ENCODE results near the gene TARDBP. TPM values are rescaled to one million over a fixed set of nuclear protein-coding genes. Genes with fewer than 3 reads are reported as not detected.
A peak's percentile ranks its signal among the peaks of the same experiment; 100 is the strongest.
"Not testable (repeated sequence)": the region's sequence is repeated elsewhere in the genome, so short reads cannot be mapped to it uniquely, and the experiment has no call there.

The TARDBP gene
- total RNA-seq, 1 donor from 2014 or later: 175 TPM

GRCh38 chr1:11031624-11032262 is 19.3 kb downstream of the TARDBP start:
- Mint-ChIP-seq H3K4me3 (no peak overlapping the region), H3K36me3 (peaks cover 14% of the 10 kb centered on the region), H3K4me1 (no peaks in the 10 kb centered on the region), H3K9me3 (no peaks in the 10 kb centered on the region), H3K27ac (no peak overlapping the region), H3K27me3 (ENCODE audit: low read depth) (peaks cover 2% of the 10 kb centered on the region)
- no peak for TF ChIP-seq CTCF (IDR thresholded peaks at IDR 0.05; ENCODE audit: unreplicated experiment)
- DNase-seq (ENCODE audit: low spot score in 2 of 2, unreplicated experiment in 2 of 2): no peak

- H3K27me3 Mint-ChIP-seq (ENCODE audit: low read depth): peaks cover 10% of the 10 kb centered on the region
- not testable (repeated sequence) for DNase-seq (ENCODE audit: low spot score in 2 of 2, unreplicated experiment in 2 of 2); H3K27ac Mint-ChIP-seq; H3K9me3 Mint-ChIP-seq; H3K4me1 Mint-ChIP-seq; H3K4me3 Mint-ChIP-seq; H3K36me3 Mint-ChIP-seq
These were observed 24.7 kb downstream of the TARDBP start for GRCh38 chr1:11037019-11037739.

GRCh38 chr1:11037740-11038182 is 25.3 kb downstream of the TARDBP start:
- Mint-ChIP-seq H3K4me1 (no peaks in the 10 kb centered on the region), H3K36me3 (no peaks in the 10 kb centered on the region), H3K27me3 (ENCODE audit: low read depth) (peaks cover 10% of the 10 kb centered on the region), H3K9me3 (no peaks in the 10 kb centered on the region), H3K4me3 (no peak overlapping the region), H3K27ac (no peak overlapping the region)
- TF ChIP-seq CTCF (IDR thresholded peaks at IDR 0.05; ENCODE audit: unreplicated experiment): peak; percentile 89
- DNase-seq (ENCODE audit: low spot score in 2 of 2, unreplicated experiment in 2 of 2): peak; percentile 74 to 90

GRCh38 chr1:11039351-11040104 is 27.1 kb downstream of the TARDBP start:
- no peak overlapping the region for H3K4me3 Mint-ChIP-seq
- H3K9me3 Mint-ChIP-seq: no peaks in the 10 kb centered on the region
- no peak for DNase-seq (ENCODE audit: low spot score in 2 of 2, unreplicated experiment in 2 of 2)
- H3K27ac Mint-ChIP-seq: no peak overlapping the region
- H3K4me1 Mint-ChIP-seq: no peaks in the 10 kb centered on the region
- TF ChIP-seq CTCF (IDR thresholded peaks at IDR 0.05; ENCODE audit: unreplicated experiment): no peak
- H3K36me3 Mint-ChIP-seq: no peaks in the 10 kb centered on the region
- H3K27me3 Mint-ChIP-seq (ENCODE audit: low read depth): peaks cover 10% of the 10 kb centered on the region

DNA sequence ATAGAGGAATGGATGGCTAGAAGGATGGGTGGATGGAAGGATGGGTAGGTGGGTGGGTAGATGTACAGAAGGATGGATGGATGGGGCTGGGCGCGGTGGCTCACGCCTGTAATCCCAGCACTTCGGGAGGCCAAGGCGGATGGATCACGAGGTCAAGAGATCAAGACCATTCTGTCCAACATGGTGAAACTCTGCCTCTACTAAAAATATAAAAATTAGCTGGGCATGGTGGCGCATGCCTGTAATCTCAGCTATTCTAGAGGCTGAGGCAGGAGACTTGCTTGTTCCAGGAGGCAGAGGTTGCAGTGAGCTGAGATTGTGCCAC is 27.6 kb downstream of the TARDBP start:
- H3K4me1 Mint-ChIP-seq; DNase-seq (ENCODE audit: low spot score in 2 of 2, unreplicated experiment in 2 of 2); H3K27me3 Mint-ChIP-seq (ENCODE audit: low read depth); H3K36me3 Mint-ChIP-seq; H3K27ac Mint-ChIP-seq; H3K9me3 Mint-ChIP-seq; H3K4me3 Mint-ChIP-seq: not testable (repeated sequence)

DNA sequence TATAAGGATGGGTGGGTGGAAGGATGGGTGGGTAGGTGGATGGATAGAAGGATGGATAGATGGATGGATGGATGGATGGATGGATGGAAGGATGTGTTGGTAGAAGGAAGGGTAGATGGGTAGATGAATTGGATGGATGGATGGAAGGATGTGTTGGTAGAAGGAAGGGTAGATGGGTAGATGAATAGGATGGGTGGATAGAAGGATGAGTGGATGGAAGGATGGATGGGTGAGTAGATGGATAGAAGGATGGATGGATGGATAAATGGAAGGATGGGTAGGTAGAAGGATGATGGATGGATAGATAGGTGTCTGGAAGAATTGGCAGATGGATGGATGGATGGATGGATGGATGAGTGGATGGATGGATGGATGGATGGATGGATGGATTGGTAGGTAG is 28.6 kb downstream of the TARDBP start:
- Mint-ChIP-seq H3K36me3 (no peaks in the 10 kb centered on the region), H3K9me3 (no peaks in the 10 kb centered on the region), H3K27me3 (ENCODE audit: low read depth) (peaks cover 8% of the 10 kb centered on the region), H3K4me3 (no peak overlapping the region), H3K4me1 (no peaks in the 10 kb centered on the region), H3K27ac (no peak overlapping the region)
- TF ChIP-seq CTCF (IDR thresholded peaks at IDR 0.05; ENCODE audit: unreplicated experiment): no peak
- no peak for DNase-seq (ENCODE audit: low spot score in 2 of 2, unreplicated experiment in 2 of 2)
